Peyer's patch (tissue), 4 donors: ENCODE results near the gene AKT2. TPM values are rescaled to one million over a fixed set of nuclear protein-coding genes. Genes with fewer than 3 reads are reported as not detected.

Experiments used
- DNase-seq, 3 donors: peaks; one replicate each; pipeline ENCODE4 v3.0.0-alpha.2; 2017 to 2019
- H3K27ac ChIP-seq, 4 donors: fragments of 200-600 bp; sonication (generic); one replicate each; pipeline ENCODE4 v1.5.1; 2016 to 2019
- H3K27me3 ChIP-seq, 2 donors: fragments of 200-600 bp; sonication (generic); one replicate each; pipeline ENCODE4 v1.5.1; 2019
- H3K36me3 ChIP-seq, 3 donors: fragments of 200-600 bp; sonication (generic); one replicate each; pipeline ENCODE4 v1.5.1; 2016 to 2019
- H3K4me1 ChIP-seq, 4 donors: fragments of 200-600 bp; sonication (generic); one replicate each; pipeline ENCODE4 v1.5.1; 2016 to 2019
- H3K4me3 ChIP-seq, 4 donors: fragments of 200-600 bp; sonication (generic); 1 replicate in 3 of 4; 2 replicates in 1 of 4; pipeline ENCODE4 v1.5.1; 2016 to 2019; ENCODE audit warnings: mild to moderate bottlenecking in 1 of 4
- H3K9me3 ChIP-seq, 4 donors: fragments of 200-600 bp; sonication (generic); one replicate each; pipeline ENCODE4 v1.5.1; 2016 to 2019; ENCODE audit warnings: mild to moderate bottlenecking in 1 of 4
- CTCF ChIP-seq, 6 experiments: fragments of 450-650 bp in 4 of 6; fragments of 200-600 bp in 2 of 6; sonication (generic) in 1 of 6; IDR thresholded peaks; one replicate each; pipeline ENCODE4 v1.5.1; 2017 to 2019; ENCODE audit warnings: antibody characterized with exemption in 6 of 6, mild to moderate bottlenecking in 3 of 6, moderate library complexity in 1 of 6
- POLR2A ChIP-seq, 2 donors: fragments of 450-650 bp; IDR thresholded peaks; one replicate each; pipeline ENCODE4 v1.5.1; 2017; ENCODE audit warnings: antibody characterized with exemption in 2 of 2, mild to moderate bottlenecking in 2 of 2, moderate library complexity in 2 of 2
- total RNA-seq, 4 donors: library from RNA; depleted of rRNA; stranded (reverse); fragments of >200 nt; gene quantifications; one replicate each; pipeline ENCODE4 v1.1.0, GENCODE V29; 2016

The AKT2 gene
- total RNA-seq, 4 donors from 2014 or later, result 67.1 to 146 (median 100) TPM

- H3K4me1 ChIP-seq, result peaks cover 3 to 33% (median 16%) of the 10 kb centered on the region in 4 donors
- peak; percentile 96 to 99 (median 97) for DNase-seq
- H3K36me3 ChIP-seq, result no peaks in the 10 kb centered on the region
- H3K27ac ChIP-seq, result peak overlapping the region; percentile 92 to 98 (median 97)
- peak overlapping the region; percentile 93 to 97 (median 96) for H3K4me3 ChIP-seq
- TF ChIP-seq POLR2A (IDR thresholded peaks at IDR 0.05), result peak; percentile 19 to 20
- no peak for TF ChIP-seq CTCF (IDR thresholded peaks at IDR 0.05)
- H3K27me3 ChIP-seq, result no peaks in the 10 kb centered on the region
- peaks cover 0 to 5% (median 0%) of the 10 kb centered on the region in 4 donors for H3K9me3 ChIP-seq
Measured at GRCh38 chr19:40285353-40286234, 449 bp upstream of the AKT2 start.

GRCh38 chr19:40284251-40284500 lies 969 bp downstream of the AKT2 start:
- no peak for DNase-seq
- peaks cover 9 to 47% (median 27%) of the 10 kb centered on the region in 4 donors for H3K4me1 ChIP-seq

DNA sequence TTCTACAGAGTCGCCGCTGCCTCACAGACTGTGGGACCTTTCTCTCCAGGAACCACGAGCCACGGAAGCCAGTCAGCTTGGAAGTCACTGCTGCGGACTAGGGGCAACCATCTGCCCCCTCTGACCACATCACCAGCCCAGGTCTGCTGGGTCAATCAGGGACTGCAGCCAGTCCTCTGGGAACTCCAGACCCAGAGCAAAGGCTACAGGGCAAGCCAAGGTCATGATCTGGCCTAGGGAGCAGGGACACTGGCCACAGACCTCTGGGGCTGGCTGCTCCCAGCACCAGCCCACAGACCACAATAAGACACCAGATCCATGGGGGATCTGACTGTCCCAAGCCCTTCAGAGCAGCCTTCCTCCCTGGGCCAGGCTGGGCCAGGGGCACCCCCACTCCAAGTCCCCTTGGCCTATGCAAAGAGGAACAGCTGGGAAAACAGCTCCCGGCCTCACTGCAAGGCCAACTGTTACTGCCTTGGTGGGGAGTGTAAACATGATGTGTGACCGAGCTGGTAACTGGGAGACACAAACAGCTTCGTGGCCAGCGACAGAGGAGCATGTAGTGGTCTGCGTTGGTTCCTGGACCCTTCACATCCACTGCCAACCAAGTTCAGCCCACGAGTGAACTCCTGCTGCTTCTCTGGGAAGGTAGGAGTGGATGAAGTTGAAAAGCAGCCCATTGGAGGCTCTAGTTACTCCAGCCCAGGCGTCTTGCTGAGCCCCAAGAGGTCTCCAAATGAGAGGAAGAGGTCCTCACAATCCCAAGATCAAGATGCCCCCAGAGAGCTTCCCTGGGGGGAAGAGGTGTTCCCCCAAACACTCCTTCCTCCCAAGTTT lies 1.5 kb downstream of the AKT2 start:
- H3K27me3 ChIP-seq, result no peaks in the 10 kb centered on the region
- TF ChIP-seq POLR2A (IDR thresholded peaks at IDR 0.05) (no peak), CTCF (IDR thresholded peaks at IDR 0.05) (no peak)
- peak overlapping the region; percentile 93 to 97 (median 96) for H3K4me3 ChIP-seq
- H3K4me1 ChIP-seq, result peaks cover 9 to 53% (median 29%) of the 10 kb centered on the region in 4 donors
- DNase-seq, result no peak
- H3K27ac ChIP-seq, result peak overlapping the region; percentile 92 to 98 (median 97)
- peaks cover 0 to 5% (median 0%) of the 10 kb centered on the region in 4 donors for H3K9me3 ChIP-seq
- H3K36me3 ChIP-seq, result no peaks in the 10 kb centered on the region

More at GRCh38 chr19:40284251-40284500, 969 bp downstream of the AKT2 start:
- TF ChIP-seq POLR2A (IDR thresholded peaks at IDR 0.05) (no peak), CTCF (IDR thresholded peaks at IDR 0.05) (no peak)
- H3K36me3 ChIP-seq, result no peaks in the 10 kb centered on the region
- peaks cover 0 to 5% (median 0%) of the 10 kb centered on the region in 4 donors for H3K9me3 ChIP-seq
- peak overlapping the region; percentile 93 to 97 (median 96) for H3K4me3 ChIP-seq
- H3K27ac ChIP-seq, result peak overlapping the region; percentile 92 to 98 (median 97)
- H3K27me3 ChIP-seq, result no peaks in the 10 kb centered on the region

GRCh38 chr19:40282920-40283319 lies 2.2 kb downstream of the AKT2 start:
- Histone ChIP-seq H3K27ac (peak overlapping the region in 2 of 4 donors; percentile 92 to 98), H3K4me3 (no peak overlapping the region), H3K27me3 (no peaks in the 10 kb centered on the region), H3K36me3 (no peaks in the 10 kb centered on the region), H3K4me1 (peaks cover 9 to 60% (median 29%) of the 10 kb centered on the region in 4 donors), H3K9me3 (peaks cover 0 to 5% (median 0%) of the 10 kb centered on the region in 4 donors)
- TF ChIP-seq CTCF (IDR thresholded peaks at IDR 0.05) (no peak), POLR2A (IDR thresholded peaks at IDR 0.05) (no peak)
- DNase-seq, result no peak

DNA sequence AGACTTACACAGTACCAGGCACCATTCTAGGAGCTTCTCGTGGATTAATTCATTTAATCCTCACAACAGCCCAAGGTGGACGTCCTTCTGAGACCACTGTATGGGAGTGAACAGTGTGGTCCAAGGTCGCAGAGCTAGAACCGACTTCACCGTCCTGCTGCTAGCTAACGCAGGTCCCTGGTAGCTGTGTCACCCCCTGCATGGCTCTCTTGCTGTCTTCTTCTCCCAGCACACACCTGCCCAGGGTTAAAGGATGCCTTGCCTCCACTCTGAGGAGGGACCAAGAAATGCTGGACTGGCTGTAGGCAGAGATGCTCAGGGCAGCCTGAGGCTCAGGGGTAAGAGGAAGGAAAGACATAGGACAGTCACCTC lies 3.0 kb downstream of the AKT2 start:
- Histone ChIP-seq H3K27ac (no peak overlapping the region), H3K36me3 (no peaks in the 10 kb centered on the region), H3K9me3 (peaks cover 0 to 5% (median 0%) of the 10 kb centered on the region in 4 donors), H3K27me3 (no peaks in the 10 kb centered on the region), H3K4me3 (no peak overlapping the region), H3K4me1 (peaks cover 9 to 67% (median 29%) of the 10 kb centered on the region in 4 donors)
- TF ChIP-seq POLR2A (IDR thresholded peaks at IDR 0.05) (no peak), CTCF (IDR thresholded peaks at IDR 0.05) (no peak)
- DNase-seq, result no peak
